ENCODE measurements around the gene ENG.
"Not testable (repeated sequence)": the region's sequence is repeated elsewhere in the genome, so short reads cannot be mapped to it uniquely, and the experiment has no call there.

Gene ENG

DNA sequence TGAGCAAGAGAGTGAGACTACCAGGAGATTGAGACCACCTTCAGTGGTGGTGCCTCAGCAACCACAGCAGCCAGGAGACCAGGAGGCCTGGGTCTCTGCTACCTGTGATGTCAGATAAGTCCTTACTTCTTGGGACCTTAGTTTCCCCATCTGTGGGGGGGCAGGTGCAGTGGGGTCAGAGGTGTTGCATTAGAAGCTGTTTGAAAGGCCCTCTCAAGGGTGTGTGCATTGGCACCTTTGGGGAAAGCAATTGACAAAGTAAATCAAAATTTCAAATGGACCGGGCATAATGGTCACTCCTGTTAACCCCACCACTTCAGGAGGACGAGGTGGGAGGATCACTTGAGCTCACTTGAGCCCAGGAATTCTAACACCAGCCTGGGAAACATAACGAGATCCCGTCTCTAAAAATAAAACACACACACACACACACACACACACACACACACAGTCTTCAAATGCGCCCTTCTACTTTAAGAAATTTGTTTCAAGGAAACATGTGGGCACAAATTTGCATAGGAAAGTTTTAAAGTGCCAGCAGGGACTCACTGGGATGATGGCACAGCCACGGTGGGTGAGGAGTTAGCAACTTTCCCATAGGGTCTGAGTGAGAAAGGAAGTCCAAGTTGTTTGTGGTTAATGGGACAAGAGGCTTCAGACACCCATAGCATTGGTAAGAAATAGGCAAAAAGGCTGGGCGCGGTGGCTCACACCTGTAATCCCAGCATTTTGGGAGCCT is 24.4 kb upstream of the ENG start:
- peak; percentile 63 for DNase-seq (ENCODE audit: low spot score)

DNA sequence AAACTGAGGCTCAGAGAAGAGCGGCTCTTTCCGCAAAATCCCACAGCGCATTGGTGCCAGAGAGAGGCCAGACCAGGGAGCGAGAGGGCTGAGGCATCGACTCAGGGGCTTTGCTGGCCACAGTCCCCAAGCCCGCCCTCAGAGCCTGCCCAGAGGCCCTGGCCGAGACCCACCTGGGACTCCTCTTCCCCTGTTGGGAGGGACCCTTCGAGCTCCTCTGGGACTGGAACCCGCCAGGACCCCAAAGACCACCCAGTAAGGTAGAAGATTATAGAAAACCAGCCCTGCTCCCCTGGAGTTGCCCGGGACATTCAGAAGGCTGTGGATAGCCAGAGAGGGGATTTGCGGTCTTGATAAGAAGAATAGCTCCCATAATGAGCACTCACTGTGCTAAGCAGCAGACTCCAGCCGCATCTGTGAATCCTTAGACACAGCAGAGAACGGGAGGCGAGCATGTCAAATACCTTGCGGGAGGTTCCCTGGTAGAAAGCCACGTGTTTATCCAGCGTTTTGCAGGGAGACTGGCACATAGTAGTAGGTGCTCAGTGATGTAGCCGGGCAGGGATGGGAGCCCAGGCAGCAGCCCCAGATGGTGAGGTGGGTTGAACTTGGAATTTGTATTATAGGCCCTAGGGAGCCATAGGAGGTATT is 23.7 kb upstream of the ENG start:
- DNase-seq (ENCODE audit: low spot score) = no peak

DNA sequence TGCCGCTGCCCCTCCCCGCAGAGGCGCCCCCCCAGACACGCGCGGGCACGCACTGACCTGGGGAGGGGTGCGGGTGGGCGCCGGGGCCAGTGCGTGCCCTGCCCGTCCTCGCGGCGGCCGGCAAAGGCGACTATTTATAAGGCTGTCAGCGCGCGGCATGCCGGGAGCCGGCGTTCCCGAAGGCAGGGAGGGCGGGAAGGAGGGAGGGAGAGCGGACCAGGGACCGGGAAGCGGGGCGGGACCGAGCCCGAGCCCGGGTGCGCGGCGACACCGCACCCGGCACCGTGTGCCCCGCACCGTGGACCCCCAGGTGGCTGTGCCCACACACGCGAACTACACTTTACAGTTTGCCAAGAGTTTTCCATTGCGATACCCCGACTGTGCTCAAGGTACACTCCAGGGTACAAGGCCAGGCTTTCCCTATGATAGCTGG is 23.1 kb upstream of the ENG start, which contains the start of gene AK1:
AK1 (minus strand) TSS at position 110 of the 433 bp plus-strand sequence. CDS start 3,058 bp downstream, outside the sequence.
- peak; percentile 85 for DNase-seq (ENCODE audit: low spot score)

DNA sequence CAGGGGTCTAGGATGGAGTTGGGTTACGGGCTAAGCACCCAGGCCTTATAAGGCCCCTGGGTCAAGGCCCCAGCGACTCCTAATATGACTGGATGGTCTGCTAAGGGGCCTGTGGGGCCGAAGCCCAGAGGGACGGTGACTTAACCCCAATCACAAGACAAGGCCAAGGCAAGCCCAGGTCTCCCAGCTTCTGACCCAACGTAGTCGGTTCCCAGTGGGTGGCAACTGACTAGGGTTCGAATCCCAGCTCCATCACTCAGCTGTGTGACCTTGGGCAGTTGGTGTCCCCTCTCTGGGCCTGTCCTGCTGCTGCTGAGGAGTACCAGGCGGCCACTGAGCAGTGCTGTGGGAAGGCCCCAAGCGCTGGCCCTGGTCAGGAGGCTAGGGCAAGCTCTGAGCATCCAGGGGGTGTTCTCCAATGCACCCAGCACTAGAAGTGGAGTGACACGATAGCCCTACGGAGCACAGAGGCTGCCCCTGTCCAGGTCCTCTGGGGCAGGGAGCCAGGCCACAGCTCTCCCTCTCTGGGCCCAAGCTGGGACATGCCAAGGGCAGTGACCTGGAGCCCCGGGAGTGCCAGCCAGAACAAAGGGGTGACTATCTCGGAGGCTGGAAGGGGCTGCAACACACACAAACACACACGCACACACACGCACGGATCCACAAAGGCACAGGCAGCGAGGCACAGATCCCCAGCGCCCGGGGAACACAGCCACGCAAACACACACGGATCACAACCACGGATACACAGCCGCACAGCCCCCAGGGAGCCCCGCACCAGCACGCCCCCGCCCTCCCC is 22.5 kb upstream of the ENG start:
- peak; percentile 63 for DNase-seq (ENCODE audit: low spot score)

DNA sequence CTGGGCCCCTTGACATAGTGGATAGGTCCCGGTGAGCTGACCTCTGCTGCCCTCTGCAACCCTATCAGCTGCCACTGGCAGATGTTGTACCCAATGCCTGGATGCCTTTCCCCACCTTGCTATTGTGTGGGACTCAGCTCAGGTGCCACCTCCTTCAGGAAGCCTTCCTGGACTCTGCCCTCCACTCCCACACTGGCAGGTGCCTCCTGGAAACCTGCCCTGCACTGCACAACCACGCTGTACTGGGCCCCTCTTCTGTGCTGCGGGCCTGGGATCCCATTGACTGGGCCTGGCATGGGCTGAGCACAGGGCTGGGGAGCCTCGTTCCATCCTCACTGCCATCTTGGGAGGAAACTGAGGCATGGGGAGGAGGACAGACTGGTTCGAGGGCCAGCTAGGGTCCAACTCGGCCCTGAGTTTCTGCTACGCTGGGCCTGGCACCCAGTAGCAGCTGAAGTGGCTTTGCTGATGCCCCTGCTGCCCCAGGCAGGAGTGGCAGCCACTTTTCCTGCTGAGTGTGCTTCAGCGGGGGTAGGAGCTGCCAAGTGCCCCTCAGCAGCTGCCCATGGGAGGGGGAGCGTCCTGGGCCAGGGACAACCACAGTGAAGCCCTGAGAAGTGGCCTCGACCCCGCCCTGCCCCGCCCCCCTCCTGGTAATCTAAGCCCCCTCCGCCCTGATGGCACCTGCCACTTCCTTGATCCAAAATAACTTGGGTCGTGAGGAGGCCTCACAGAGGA is 21.7 kb upstream of the ENG start:
- DNase-seq (ENCODE audit: low spot score) = no peak

DNA sequence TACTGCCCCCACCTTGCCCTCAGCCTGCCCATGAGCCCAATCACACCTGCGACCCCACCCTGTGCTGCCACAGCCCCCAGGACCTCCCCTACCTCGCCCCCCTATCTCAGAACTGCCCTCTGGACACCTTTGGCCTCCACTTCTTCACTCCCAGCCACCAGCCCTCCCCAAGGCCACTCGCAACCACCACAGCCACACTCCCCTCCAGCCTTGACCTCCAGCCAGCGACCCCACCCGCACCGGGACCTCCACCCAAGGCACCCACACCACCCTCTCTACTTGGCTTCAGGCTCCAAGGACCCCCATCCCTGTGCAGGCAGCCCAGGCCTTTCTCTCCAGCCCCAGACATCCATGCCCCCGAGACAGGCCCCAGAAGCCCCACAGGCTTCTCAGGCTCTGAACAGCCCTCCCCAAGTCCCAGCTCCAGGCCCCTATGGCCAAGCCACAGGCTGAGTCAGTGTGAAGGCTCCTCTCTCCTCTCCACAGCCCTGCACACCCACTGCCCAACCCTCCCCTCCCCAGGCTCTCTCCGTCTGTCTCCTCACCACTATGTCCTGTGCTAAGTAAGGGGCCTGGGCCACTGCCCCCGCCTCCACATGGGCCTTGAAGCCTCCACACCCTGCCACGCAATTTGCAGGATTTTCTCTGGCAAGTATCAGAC is 21.0 kb upstream of the ENG start:
- no peak for DNase-seq (ENCODE audit: low spot score)

DNA sequence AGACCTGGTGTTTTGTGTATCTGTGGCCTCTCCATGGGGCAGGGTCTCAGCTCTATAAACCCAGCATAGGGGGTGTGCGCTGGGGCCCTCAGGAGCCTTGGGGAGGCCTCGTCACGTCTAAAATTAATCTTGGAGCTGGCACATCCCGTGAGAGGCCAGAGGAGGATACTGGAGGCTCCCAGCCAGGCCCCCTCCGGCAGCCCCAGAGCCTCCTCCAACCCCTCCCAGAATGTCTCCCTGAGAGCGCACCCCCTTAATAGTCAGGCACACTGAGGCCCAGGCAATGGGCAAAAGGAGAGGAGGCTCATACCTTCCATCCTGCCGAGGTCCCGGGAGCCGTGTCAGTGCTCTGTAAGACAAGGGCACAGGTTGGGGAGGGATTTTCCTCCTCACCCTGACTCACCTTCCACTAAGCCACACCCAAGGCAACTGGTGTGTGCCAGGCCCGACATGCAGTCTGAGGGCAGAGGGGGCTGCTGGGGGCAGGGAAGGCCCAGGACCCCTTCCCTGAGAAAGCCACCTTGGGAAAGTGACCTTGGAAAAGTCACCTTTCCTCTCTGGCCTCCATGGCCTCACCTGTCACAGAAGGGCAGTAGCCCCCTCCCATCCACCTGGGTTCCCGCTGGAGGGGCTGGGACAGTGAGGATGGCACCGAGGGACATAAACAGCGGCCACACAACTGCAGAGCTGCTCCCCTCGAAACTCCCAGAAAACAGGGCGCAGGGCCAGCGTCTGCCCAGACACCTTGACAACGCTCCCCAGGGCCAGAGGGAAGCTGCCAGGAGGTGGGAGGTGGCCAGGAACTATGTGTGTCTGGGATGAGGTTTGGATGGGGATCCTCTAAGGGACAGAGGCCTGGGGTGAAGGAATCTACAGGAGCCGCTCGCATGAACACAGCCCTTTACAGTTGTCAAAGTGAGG is 20.1 kb upstream of the ENG start:
- DNase-seq (ENCODE audit: low spot score) = no peak

DNA sequence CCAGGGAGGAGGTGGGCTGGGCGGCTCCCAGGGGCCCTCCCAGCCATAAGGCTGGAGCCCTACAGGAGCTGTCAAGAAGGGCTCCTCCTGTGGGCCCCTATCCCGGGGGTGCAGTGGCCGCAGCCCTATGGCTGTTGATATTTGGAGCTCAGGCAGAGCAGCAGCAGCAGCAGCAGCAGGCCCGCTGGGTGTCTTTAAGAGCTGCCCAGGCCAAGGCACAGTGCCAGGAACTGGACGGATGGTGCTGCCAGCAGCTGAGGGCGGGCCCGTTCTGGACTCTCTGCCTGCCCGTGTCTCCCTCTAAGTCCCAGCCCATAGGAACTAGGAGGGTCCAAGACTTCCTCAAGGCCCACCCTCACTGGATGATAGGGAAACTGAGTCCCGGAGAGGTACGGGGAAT is 19.4 kb upstream of the ENG start:
- DNase-seq (ENCODE audit: low spot score) = no peak

DNA sequence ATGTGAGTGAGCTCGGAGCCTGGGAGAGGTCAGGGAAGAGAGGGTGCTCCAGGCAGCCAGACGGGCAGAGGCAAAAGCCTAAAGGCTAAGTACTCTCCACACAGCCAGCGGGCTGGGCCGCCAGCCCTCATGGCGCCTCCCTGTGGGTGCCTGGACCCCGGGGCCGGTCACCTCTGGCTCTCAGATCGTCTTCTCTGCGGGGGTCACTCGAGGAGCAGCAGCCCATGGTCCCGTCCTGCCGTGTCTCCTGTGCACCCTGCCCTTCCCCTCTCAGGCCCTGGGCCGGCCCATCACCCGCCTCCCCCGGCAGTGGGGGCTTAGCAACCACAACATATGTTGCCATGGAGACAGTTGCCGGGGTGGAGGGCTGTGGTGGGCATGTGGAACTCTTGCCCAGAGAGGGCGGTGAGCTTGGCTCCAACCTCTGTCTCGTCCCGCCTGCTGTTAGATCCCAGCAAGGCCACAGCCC is 18.8 kb upstream of the ENG start:
- no peak for DNase-seq (ENCODE audit: low spot score)

DNA sequence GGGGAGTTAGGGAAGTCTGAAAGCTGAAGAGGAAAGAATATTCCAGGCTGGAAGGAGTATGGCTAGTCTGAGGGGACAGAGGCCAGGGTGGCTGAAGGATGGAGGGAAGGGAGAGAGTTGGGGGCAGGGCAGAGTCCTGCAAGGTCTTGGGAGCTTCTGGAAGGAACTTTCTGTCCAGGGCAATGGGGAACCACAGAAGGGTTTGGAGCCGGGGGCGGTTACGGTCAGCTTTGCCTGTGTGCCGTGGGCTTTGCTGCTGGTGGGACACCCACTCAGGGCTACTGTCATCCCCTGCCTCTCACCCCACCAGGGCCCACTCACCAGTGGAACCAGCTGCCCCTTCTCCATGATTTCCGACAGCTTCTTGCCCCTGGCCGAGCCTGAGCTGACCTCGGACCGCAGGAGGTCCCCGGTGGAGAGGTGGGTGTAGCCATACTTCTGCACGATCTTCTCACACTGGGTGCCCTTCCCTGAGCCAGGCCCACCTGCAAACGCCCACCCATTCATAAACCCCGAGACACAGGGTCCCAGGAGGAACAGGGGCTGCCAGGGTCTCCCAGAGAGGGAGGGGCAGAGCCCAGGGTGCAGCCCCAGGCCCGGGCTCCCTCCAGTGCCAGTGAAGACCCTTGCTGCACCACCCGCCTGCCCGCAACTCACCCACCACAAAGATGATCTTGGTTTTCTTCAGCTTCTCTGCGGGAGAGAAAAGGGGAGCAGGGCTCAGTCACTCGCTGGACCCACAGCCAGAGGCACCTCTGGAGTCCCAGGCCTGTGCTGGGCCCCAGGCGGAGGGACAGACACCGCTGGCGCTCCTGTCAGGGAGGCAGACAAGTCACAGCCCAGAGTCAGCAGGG is 18.1 kb upstream of the ENG start:
- no peak for DNase-seq (ENCODE audit: low spot score)

DNA sequence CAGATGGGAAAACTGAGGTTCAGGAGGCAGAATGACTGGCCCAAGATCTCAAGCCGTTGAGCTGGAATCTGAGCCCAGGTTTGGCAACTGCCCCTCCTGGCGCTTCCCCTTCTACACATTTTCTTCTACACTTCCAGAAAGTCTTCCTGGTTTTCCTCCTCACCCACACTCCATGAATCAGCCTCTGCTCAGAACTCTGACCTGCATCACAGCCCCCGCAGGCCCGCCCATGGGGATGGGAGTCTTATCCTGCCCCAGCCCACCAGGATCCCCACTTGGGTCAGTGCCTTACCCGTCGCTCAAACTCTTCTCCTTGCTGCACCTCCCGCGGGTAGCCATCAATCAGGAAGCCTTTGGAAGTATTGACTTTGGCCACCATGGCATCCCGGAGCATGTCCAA is 17.1 kb upstream of the ENG start:
- DNase-seq (ENCODE audit: low spot score) = no peak

DNA sequence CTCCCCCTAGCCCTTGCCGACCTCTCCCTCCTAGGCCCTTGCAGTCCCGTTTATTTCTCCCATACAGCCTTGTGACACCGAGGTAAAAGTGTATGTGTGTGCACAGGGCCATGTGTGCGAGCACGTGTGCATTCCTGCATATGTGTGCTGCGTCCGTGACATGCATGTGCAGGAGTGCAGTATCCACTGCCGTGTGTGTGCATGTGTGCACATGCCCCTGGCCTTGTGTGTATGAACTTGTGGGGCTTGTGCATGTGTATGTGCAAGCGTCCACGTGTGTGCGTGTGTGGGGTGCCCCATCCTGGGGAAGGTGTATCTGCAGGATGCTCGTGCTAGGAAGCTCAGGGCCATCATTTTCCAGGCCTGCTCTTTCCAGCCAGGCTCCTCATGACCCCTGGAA is 16.4 kb upstream of the ENG start:
- DNase-seq (ENCODE audit: low spot score) = no peak

DNA sequence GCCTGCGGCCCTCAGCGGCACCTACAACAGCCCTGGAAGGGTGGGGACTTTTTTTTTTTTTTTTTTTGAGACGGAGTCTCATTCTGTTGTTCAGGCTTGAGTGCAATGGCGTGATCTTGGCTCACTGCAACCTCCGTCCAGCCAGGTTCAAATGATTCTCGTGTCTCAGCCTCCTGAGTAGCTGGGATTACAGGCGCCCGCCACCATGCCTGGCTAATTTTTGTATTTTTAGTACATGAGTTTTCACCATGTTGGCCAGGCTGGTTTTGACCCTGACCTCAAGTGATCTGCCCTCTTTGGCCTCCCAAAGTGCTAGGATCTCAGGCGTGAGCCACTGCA is 15.7 kb upstream of the ENG start:
- DNase-seq (ENCODE audit: low spot score) = not testable (repeated sequence)

DNA sequence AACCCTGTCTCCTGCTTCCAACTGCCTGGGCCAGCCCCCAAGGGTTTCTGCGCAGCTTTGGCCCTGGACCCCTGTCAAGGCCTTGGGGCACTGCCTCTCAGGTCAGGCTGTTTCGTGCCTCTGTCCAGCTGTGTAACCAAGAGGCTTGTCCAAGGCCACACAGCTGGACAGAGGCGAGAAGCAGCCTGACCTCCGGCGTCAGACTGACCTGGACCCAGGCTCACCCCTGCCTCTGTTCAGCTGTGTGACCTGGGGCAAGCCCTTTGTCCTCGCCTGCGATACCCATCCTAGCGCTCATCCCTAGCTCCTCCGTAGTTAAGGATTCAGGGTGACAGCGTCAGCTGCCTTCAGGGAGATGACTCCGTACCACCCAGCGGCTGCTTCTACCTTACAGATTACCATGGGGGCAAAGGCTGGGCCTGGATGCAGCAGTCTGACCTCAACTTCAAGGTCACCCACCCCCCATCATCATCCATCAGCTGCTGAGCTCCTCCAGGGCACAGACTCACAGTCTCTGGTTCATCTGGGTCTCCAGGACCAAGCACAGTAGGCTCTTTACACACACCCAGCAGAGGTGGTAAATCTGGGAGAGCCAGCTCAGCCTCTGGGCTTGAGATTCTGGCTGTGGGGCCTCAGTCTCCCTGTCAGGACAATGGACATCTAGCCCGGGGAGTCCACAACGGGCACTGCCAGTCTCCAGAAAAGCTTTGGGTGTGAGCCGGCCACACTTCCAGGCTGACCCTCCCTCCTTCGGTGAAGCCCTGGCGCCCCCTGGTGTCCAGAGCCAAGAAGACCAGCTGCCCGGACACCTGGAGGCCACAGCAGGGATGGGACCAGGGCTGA is 15.1 kb upstream of the ENG start:
- peak; percentile 87 for DNase-seq (ENCODE audit: low spot score)

DNA sequence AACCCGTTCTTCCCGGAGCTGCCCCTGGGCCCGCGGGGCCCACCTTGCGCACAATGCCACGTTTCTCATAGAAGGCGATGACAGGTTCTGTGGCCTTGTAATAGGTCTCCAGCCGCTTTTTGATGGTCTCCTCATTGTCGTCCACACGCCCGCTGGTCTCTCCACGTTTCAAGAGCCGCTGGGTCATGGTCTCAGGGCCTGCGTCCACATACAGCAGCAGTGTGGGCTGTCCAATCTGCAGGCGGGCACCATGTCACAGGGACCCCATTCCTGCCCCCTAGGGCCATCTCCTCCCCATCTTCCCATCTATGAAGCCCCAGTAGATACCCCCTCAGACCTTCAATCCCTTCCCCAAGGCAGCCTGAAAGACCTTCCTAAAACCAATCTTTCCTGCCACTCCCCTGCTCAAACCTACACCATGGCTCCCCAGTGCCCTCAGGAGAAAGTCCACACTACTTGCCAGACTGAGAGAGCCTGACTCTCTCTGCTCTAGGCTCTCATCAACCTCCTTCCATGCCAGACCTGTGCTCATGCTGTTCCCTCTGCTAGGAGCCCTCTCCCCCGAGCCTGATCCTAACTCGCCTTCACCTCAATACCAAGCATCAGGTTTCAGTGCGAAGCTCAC is 13.9 kb upstream of the ENG start:
- no peak for DNase-seq (ENCODE audit: low spot score)

DNA sequence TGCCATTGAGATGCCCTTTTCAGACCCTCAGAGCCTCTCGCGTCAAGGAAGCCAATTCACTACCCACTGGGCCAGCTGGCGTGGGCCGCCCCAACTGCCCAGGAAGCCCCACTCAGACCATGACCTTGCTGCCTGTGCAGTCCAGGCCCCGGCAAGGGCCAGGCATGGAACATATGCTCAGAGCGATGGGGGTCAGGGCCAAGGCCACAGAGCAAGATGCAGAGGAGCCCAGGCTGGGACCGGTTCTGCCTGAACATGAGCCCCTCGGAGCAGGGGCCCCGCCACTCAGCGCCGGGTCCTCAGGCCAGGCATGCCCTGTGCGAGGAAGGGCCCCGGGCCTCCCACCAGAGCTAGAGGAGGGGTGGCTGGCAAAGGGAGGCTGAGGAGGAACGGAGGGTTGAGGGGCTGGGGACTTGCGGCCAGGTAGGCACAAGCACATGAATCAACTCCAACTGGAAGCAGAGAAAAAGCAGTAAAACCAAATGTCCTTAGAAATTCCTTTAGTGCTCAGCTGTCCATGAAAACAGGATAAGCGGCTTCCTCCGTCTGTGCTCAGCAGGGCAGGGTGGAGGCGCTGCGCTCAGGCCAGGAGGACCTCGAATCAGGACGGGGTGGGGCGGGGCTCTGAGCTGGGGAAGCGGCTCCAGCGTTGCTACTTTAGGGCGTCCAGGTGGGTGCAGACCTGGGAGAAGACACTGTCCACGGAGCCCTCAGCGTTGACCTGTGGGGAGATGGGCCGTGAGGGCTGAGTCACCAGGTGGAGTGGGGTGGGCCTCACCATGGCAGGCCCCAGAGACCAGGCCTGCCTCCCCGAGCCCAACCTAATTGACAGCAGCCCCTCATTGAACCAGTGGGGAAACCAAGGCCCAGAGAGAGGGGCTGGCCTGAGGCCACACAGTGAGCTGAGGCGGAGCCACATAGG is 13.2 kb upstream of the ENG start:
- no peak for DNase-seq (ENCODE audit: low spot score)

DNA sequence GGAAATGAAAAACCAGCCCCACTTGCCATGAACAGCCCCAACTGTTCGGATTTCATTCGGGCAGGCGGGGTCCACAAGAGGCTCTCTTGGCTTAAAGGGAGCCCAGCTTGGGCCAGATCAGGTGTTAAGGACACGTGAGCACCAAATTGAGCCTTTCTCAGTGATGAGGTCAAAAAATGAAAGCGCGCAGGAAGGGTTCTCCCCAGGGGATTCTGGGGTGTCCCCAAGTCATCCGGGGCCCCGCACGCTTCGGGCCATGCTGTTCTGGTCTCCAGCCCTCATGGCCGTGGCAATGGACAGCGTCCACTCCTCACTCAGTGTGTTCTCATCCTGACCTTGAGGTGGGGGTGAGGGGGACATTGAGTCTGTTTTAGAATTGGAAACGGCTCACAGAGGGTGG is 12.1 kb upstream of the ENG start:
- DNase-seq (ENCODE audit: low spot score) = no peak

All from RKO (cell line).